WTC11 (cell line): Measurements from ENCODE around the gene PPP1R37. TPM values are rescaled to one million over a fixed set of nuclear protein-coding genes. Genes with fewer than 3 reads are reported as not detected.
A peak's percentile ranks its signal among the peaks of the same experiment; 100 is the strongest.

ENCODE experiments used
- ATAC-seq: fragments of 200-7000 bp; cut with Tn5 transposase; 2 replicates; pipeline ENCODE4 v1.10.0; 2021; ENCODE audit warnings: mild to moderate bottlenecking, moderate library complexity
- CTCF ChIA-PET: fragments of 300-600 bp; sonication (Branson Sonifier 250); formaldehyde crosslinking; loops from one replicate; lab custom pipeline; 2021; ENCODE audit warnings: antibody characterized with exemption; lab: Charles Lee
- POLR2A ChIA-PET: fragments of 350-600 bp; sonication (Branson Sonifier 250); formaldehyde crosslinking; loops from one replicate; lab custom pipeline; 2021; ENCODE audit warnings: antibody characterized with exemption; lab: Charles Lee
- DNase-seq: peaks from one replicate; pipeline ENCODE4 v3.0.0; 2021; ENCODE audit warnings: low spot score
- H3K27ac Mint-ChIP-seq: 2 replicates; pipeline ENCODE4 v1.8.0; 2021; ENCODE audit warnings: mixed read lengths
- H3K27me3 Mint-ChIP-seq: 2 replicates; pipeline ENCODE4 v1.8.0; 2021; ENCODE audit warnings: low read depth, mild to moderate bottlenecking, moderate library complexity, mixed read lengths
- H3K36me3 Mint-ChIP-seq: 2 replicates; pipeline ENCODE4 v1.8.0; 2021; ENCODE audit warnings: mixed read lengths
- H3K4me1 Mint-ChIP-seq: 2 replicates; pipeline ENCODE4 v1.8.0; 2022; ENCODE audit warnings: mixed read lengths
- H3K4me3 Mint-ChIP-seq: 2 replicates; pipeline ENCODE4 v1.8.0; 2021; ENCODE audit warnings: mild to moderate bottlenecking, moderate library complexity, mixed read lengths
- H3K9me3 Mint-ChIP-seq: 2 replicates; pipeline ENCODE4 v1.8.0; 2021; ENCODE audit warnings: mixed read lengths
- ATF2 ChIP-seq: sonication (generic); formaldehyde crosslinking; IDR thresholded peaks from 2 replicates; pipeline ENCODE4 v1.8.1; 2022; ENCODE audit warnings: low read depth, missing genetic modification reagents, borderline replicate concordance
- GABPB1 ChIP-seq: sonication (generic); formaldehyde crosslinking; IDR thresholded peaks from 2 replicates; pipeline ENCODE4 v1.8.1; 2023; ENCODE audit warnings: mild to moderate bottlenecking, missing genetic modification reagents
- GRHL2 ChIP-seq: fragments of 250-450 bp; sonication (Bioruptor Pico); IDR thresholded peaks from 2 replicates; pipeline ENCODE4 v1.8.0; 2022; ENCODE audit warnings: mild to moderate bottlenecking, moderate library complexity; ENCODE audit not compliant: insufficient replicate concordance, severe bottlenecking
- IRF2 ChIP-seq: sonication (generic); formaldehyde crosslinking; IDR thresholded peaks from 2 replicates; pipeline ENCODE4 v1.8.0; 2022; ENCODE audit warnings: low read depth, missing genetic modification reagents, borderline replicate concordance
- KAT7 ChIP-seq: sonication (generic); formaldehyde crosslinking; IDR thresholded peaks from 2 replicates; pipeline ENCODE4 v1.8.1; 2023; ENCODE audit warnings: missing genetic modification reagents, mild to moderate bottlenecking, borderline replicate concordance
- NR1H2 ChIP-seq: sonication (generic); formaldehyde crosslinking; IDR thresholded peaks from 2 replicates; pipeline ENCODE4 v1.9.0; 2021; ENCODE audit warnings: mild to moderate bottlenecking, moderate library complexity, missing genetic modification reagents
- TEAD4 ChIP-seq: sonication (generic); formaldehyde crosslinking; IDR thresholded peaks from 2 replicates; pipeline ENCODE4 v1.8.0; 2022; ENCODE audit warnings: mild to moderate bottlenecking, missing genetic modification reagents
- ZNF138 ChIP-seq: sonication (generic); formaldehyde crosslinking; conservative IDR thresholded peaks from 2 replicates; pipeline ENCODE4 v1.8.1; 2022; ENCODE audit warnings: mild to moderate bottlenecking, moderate library complexity, missing genetic modification reagents
- ZNF219 ChIP-seq: sonication (generic); formaldehyde crosslinking; IDR thresholded peaks from 2 replicates; pipeline ENCODE4 v1.8.0; 2023; ENCODE audit warnings: missing genetic modification reagents, mild to moderate bottlenecking, borderline replicate concordance
- ZNF232 ChIP-seq: sonication (generic); formaldehyde crosslinking; IDR thresholded peaks from 2 replicates; pipeline ENCODE4 v1.8.0; 2022; ENCODE audit warnings: mild to moderate bottlenecking, missing genetic modification reagents
- total RNA-seq: library from RNA; stranded (reverse); gene quantifications from 3 replicates; pipeline ENCODE4 v1.2.3, GENCODE V29; 2021
- TF ChIP-seq, protein P1 (sequence below): sonication (generic); formaldehyde crosslinking; IDR thresholded peaks from 2 replicates; pipeline ENCODE4 v1.8.1; 2023; ENCODE audit warnings: mild to moderate bottlenecking, missing genetic modification reagents
- TF ChIP-seq, protein P2 (sequence below): sonication (generic); formaldehyde crosslinking; IDR thresholded peaks from 2 replicates; pipeline ENCODE4 v1.8.0; 2022; ENCODE audit warnings: mild to moderate bottlenecking, missing genetic modification reagents
- TF ChIP-seq, protein P3 (sequence below): fragments of 250-450 bp; sonication (Bioruptor Pico); IDR thresholded peaks from 2 replicates; pipeline ENCODE4 v1.9.0; 2021; ENCODE audit warnings: moderate library complexity, mild to moderate bottlenecking, inconsistent platforms, borderline replicate concordance
- TF ChIP-seq, protein P4 (sequence below): sonication (generic); formaldehyde crosslinking; IDR thresholded peaks from 2 replicates; pipeline ENCODE4 v1.8.1; 2023; ENCODE audit warnings: mild to moderate bottlenecking, moderate library complexity, missing genetic modification reagents
- TF ChIP-seq, protein P5 (sequence below): fragments of 250-450 bp; sonication (Bioruptor Pico); IDR thresholded peaks from 2 replicates; pipeline ENCODE4 v1.9.0; 2021; ENCODE audit warnings: mild to moderate bottlenecking, borderline replicate concordance
- TF ChIP-seq, protein P6 (sequence below): sonication (generic); formaldehyde crosslinking; IDR thresholded peaks from 2 replicates; pipeline ENCODE4 v1.8.1; 2022; ENCODE audit warnings: mild to moderate bottlenecking, moderate library complexity, missing genetic modification reagents

Gene PPP1R37
- total RNA-seq, 1 experiment from 2014 or later = 35.4 TPM

DNA sequence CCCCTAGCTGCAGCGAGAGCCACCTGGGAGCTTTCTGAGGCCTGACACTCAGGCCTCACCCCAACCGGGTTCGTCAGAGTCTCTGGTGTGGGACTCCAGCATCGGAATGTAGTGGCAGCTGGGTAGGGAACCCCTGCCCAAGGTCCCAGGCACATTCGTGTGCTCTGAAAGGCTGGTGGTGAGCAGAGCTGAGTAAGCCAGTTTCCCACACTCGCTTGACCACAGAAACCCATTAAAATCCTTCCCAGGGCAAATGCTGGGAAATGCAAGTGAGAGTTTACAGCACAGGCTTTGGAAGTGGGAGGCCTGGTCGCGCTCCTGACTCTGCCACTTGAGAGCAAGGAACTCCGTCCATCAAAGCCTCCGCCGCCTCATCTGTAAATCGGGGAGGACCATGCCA lies 80.8 kb downstream of the PPP1R37 start (continued):
- TF ChIP-seq, protein P1, sequence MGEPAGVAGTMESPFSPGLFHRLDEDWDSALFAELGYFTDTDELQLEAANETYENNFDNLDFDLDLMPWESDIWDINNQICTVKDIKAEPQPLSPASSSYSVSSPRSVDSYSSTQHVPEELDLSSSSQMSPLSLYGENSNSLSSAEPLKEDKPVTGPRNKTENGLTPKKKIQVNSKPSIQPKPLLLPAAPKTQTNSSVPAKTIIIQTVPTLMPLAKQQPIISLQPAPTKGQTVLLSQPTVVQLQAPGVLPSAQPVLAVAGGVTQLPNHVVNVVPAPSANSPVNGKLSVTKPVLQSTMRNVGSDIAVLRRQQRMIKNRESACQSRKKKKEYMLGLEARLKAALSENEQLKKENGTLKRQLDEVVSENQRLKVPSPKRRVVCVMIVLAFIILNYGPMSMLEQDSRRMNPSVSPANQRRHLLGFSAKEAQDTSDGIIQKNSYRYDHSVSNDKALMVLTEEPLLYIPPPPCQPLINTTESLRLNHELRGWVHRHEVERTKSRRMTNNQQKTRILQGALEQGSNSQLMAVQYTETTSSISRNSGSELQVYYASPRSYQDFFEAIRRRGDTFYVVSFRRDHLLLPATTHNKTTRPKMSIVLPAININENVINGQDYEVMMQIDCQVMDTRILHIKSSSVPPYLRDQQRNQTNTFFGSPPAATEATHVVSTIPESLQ (CRISPR knock-in tag) = no peak
- no peak for TF ChIP-seq KAT7 (CRISPR knock-in tag)
- no peak for TF ChIP-seq NR1H2 (CRISPR knock-in tag)
- TF ChIP-seq ATF2 = no peak
- no peak for TF ChIP-seq GABPB1 (CRISPR knock-in tag)

DNA sequence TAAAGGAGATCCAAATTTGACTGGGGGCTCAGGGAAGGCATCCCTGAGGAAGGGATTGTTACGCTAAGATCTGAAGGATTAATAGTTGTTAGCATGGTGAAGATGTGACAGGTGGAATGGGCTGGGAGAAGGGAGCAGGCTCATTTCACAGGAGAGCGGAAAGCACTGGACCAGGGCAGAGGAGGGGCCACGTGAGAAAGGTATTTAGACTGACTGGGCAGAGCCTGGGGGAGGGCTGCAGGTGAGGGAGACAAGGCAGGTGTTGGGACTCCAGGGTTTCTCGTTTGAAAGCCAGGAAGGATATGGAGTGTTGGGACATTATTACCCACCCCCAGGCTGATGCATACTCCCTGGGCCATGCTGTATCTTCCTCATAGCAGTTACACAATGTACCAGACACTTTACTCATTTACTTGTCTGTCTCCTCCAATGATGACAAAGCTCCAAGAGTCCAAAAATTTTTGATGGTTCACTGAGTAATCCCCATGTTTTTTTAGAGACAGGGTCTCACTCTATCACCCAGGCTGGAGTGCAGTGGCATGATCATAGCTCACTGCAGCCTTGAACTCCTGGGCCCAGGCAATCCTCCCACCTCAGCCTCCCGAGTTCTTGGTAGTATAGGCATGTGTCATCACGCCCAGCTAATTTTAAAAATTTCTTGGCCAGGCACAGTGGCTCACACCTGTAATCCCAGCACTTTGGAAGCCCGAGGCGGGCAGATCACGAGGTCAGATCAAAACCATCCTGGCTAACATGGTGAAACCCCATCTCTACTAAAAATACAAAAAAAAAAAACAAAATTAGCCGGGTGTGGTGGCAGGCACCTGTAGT lies 82.8 kb downstream of the PPP1R37 start:
- H3K9me3 Mint-ChIP-seq = no peaks in the 10 kb centered on the region
- ChIA-PET CTCF (interaction anchor here (1.1 to 1.5 kb wide), 2 partner anchors 11 kb away, joined by 3 read pairs; no protein-coding TSS in a partner anchor), POLR2A (no interaction called here)
- H3K36me3 Mint-ChIP-seq = no peaks in the 10 kb centered on the region
- DNase-seq (no peak), ATAC-seq (no peak)
- peak overlapping the region; percentile 86 for H3K27ac Mint-ChIP-seq
- H3K4me1 Mint-ChIP-seq = no peaks in the 10 kb centered on the region
- H3K27me3 Mint-ChIP-seq = peaks cover 8% of the 10 kb centered on the region
- H3K4me3 Mint-ChIP-seq = peak overlapping the region; percentile 27; the same call in 1 of the 2 replicates
- no peak for TF ChIP-seq ZNF232 (CRISPR knock-in tag)
- TF ChIP-seq, protein P2, sequence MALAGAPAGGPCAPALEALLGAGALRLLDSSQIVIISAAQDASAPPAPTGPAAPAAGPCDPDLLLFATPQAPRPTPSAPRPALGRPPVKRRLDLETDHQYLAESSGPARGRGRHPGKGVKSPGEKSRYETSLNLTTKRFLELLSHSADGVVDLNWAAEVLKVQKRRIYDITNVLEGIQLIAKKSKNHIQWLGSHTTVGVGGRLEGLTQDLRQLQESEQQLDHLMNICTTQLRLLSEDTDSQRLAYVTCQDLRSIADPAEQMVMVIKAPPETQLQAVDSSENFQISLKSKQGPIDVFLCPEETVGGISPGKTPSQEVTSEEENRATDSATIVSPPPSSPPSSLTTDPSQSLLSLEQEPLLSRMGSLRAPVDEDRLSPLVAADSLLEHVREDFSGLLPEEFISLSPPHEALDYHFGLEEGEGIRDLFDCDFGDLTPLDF (CRISPR knock-in tag) = no peak
- no peak for TF ChIP-seq IRF2 (CRISPR knock-in tag)
- TF ChIP-seq, protein P3, sequence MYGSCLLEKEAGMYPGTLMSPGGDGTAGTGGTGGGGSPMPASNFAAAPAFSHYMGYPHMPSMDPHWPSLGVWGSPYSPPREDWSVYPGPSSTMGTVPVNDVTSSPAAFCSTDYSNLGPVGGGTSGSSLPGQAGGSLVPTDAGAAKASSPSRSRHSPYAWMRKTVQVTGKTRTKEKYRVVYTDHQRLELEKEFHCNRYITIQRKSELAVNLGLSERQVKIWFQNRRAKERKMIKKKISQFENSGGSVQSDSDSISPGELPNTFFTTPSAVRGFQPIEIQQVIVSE = no peak
- TF ChIP-seq, protein P4, sequence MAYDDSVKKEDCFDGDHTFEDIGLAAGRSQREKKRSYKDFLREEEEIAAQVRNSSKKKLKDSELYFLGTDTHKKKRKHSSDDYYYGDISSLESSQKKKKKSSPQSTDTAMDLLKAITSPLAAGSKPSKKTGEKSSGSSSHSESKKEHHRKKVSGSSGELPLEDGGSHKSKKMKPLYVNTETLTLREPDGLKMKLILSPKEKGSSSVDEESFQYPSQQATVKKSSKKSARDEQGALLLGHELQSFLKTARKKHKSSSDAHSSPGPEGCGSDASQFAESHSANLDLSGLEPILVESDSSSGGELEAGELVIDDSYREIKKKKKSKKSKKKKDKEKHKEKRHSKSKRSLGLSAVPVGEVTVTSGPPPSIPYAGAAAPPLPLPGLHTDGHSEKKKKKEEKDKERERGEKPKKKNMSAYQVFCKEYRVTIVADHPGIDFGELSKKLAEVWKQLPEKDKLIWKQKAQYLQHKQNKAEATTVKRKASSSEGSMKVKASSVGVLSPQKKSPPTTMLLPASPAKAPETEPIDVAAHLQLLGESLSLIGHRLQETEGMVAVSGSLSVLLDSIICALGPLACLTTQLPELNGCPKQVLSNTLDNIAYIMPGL (CRISPR knock-in tag) = no peak
- TF ChIP-seq ZNF138 (CRISPR knock-in tag) = no peak
- no peak for TF ChIP-seq GRHL2 (CRISPR knock-in tag)
- TF ChIP-seq, protein P5, sequence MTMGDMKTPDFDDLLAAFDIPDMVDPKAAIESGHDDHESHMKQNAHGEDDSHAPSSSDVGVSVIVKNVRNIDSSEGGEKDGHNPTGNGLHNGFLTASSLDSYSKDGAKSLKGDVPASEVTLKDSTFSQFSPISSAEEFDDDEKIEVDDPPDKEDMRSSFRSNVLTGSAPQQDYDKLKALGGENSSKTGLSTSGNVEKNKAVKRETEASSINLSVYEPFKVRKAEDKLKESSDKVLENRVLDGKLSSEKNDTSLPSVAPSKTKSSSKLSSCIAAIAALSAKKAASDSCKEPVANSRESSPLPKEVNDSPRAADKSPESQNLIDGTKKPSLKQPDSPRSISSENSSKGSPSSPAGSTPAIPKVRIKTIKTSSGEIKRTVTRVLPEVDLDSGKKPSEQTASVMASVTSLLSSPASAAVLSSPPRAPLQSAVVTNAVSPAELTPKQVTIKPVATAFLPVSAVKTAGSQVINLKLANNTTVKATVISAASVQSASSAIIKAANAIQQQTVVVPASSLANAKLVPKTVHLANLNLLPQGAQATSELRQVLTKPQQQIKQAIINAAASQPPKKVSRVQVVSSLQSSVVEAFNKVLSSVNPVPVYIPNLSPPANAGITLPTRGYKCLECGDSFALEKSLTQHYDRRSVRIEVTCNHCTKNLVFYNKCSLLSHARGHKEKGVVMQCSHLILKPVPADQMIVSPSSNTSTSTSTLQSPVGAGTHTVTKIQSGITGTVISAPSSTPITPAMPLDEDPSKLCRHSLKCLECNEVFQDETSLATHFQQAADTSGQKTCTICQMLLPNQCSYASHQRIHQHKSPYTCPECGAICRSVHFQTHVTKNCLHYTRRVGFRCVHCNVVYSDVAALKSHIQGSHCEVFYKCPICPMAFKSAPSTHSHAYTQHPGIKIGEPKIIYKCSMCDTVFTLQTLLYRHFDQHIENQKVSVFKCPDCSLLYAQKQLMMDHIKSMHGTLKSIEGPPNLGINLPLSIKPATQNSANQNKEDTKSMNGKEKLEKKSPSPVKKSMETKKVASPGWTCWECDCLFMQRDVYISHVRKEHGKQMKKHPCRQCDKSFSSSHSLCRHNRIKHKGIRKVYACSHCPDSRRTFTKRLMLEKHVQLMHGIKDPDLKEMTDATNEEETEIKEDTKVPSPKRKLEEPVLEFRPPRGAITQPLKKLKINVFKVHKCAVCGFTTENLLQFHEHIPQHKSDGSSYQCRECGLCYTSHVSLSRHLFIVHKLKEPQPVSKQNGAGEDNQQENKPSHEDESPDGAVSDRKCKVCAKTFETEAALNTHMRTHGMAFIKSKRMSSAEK (CRISPR knock-in tag) = no peak
- no peak for TF ChIP-seq ZNF219 (CRISPR knock-in tag)
- TF ChIP-seq TEAD4 (CRISPR knock-in tag) = no peak
- TF ChIP-seq, protein P6, sequence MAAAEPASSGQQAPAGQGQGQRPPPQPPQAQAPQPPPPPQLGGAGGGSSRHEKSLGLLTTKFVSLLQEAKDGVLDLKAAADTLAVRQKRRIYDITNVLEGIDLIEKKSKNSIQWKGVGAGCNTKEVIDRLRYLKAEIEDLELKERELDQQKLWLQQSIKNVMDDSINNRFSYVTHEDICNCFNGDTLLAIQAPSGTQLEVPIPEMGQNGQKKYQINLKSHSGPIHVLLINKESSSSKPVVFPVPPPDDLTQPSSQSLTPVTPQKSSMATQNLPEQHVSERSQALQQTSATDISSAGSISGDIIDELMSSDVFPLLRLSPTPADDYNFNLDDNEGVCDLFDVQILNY (CRISPR knock-in tag) = no peak
